HepG2 (cell line): ENCODE results near the gene MRE11. TPM values are rescaled to one million over a fixed set of nuclear protein-coding genes. Genes with fewer than 3 reads are reported as not detected.
A peak's percentile ranks its signal among the peaks of the same experiment; 100 is the strongest.

ENCODE experiments used
- ATAC-seq: fragments of 200-7000 bp; cut with Tn5 transposase; 3 replicates; pipeline ENCODE4 v1.9.1; 2020; ENCODE audit warnings: mild to moderate bottlenecking, moderate library complexity
- BruUV-seq: library from RNA; stranded (reverse); fragments of 400-500 nt; replicated peaks from 2 replicates; lab custom pipeline; 2021; lab: Mats Ljungman, UMichigan
- CTCF ChIA-PET: fragments of 300-600 bp; formaldehyde crosslinking; extraction: SDS; loops from one replicate; lab custom pipeline; 2021; ENCODE audit warnings: low total read pairs, inconsistent platforms, low intra/inter-chr PET ratio; lab: Yijun Ruan, JAX
- POLR2A ChIA-PET: fragments of 350-600 bp; sonication (Branson Sonifier 250); formaldehyde crosslinking; loops from one replicate; lab custom pipeline; 2020; ENCODE audit warnings: antibody characterized with exemption, inconsistent platforms; lab: Yijun Ruan, JAX
- DNase-seq: peaks from one replicate; pipeline ENCODE4 v3.0.0-alpha.2; 2015; ENCODE audit warnings: low spot score
- FAIRE-seq: peaks from 3 replicates; lab custom pipeline; 2011; peaks lifted over from hg19 to GRCh38; lab: Jason Lieb, UNC
- H2AFZ ChIP-seq: one replicate; pipeline ENCODE4 v1.6.1; 2011; ENCODE audit warnings: low read length, inconsistent platforms
- H3K27ac ChIP-seq: fragments of 300-600 bp; 3 replicates; pipeline ENCODE4 v1.8.0; 2011; ENCODE audit warnings: mixed run types, mild to moderate bottlenecking, mixed read lengths, low read length, inconsistent platforms; ENCODE audit not compliant: insufficient read depth; ENCODE audit errors: extremely low read length
- H3K27me3 ChIP-seq, 2 experiments: fragments of 200-600 bp in 1 of 2; 2 replicates in 1 of 2; 3 replicates in 1 of 2; pipeline versions ENCODE4 v1.6.0 to v1.8.0; 2011; ENCODE audit warnings: low read length in 2 of 2, mild to moderate bottlenecking in 2 of 2, moderate library complexity in 2 of 2, inconsistent platforms in 1 of 2; ENCODE audit not compliant: insufficient read depth in 2 of 2, control insufficient read depth in 1 of 2
- H3K36me3 ChIP-seq, 2 experiments: fragments of 200-600 bp in 1 of 2; replicated peaks in 1 of 2; 2 replicates in 1 of 2; 3 replicates in 1 of 2; pipeline versions ENCODE4 v1.5.1 to v1.8.0; 2011; ENCODE audit warnings: low read length in 2 of 2, inconsistent platforms in 1 of 2; ENCODE audit not compliant: insufficient read depth in 2 of 2, control insufficient read depth in 1 of 2
- H3K4me1 ChIP-seq: 2 replicates; pipeline ENCODE4 v1.5.1; 2012; ENCODE audit warnings: low read length, inconsistent platforms; ENCODE audit not compliant: insufficient read depth
- H3K4me2 ChIP-seq: 2 replicates; pipeline ENCODE4 v1.6.0; 2011; ENCODE audit warnings: low read depth, low read length, inconsistent platforms
- H3K4me3 ChIP-seq, 3 experiments: fragments of 200-600 bp in 1 of 3; sonication (generic), shearing (Covaris generic) in 1 of 3; replicated peaks in 1 of 3; 2 replicates each; pipeline ENCODE4 v1.5.1; 2011 to 2016; ENCODE audit warnings: low read length in 3 of 3, inconsistent platforms in 2 of 3, low read depth in 2 of 3, mild to moderate bottlenecking in 2 of 3, control low read depth in 1 of 3, mixed read lengths in 1 of 3; ENCODE audit not compliant: insufficient read depth in 1 of 3
- H3K79me2 ChIP-seq: one replicate; pipeline ENCODE4 v1.6.1; 2011; ENCODE audit warnings: low read length, inconsistent platforms; ENCODE audit not compliant: insufficient read depth
- H3K9ac ChIP-seq: 2 replicates; pipeline ENCODE4 v1.6.0; 2011; ENCODE audit warnings: mild to moderate bottlenecking, low read depth, low read length, inconsistent platforms; ENCODE audit not compliant: insufficient read depth
- H3K9me3 ChIP-seq: 2 replicates; pipeline ENCODE4 v1.5.1; 2012; ENCODE audit warnings: mild to moderate bottlenecking, low read length
- H4K20me1 ChIP-seq: 2 replicates; pipeline ENCODE4 v1.6.0; 2011; ENCODE audit warnings: inconsistent platforms, mild to moderate bottlenecking, low read length, moderate library complexity; ENCODE audit not compliant: insufficient read depth
- CBX1 ChIP-seq: IDR thresholded peaks from one replicate; pipeline ENCODE4 v1.6.1; 2016; ENCODE audit warnings: antibody characterized with exemption, low read depth
- CBX2 ChIP-seq, 2 experiments: fragments of 200-600 bp in 1 of 2; sonication (generic); formaldehyde crosslinking in 1 of 2; IDR thresholded peaks; 2 replicates each; pipeline versions ENCODE4 v1.7.0 to v1.8.1; 2018 to 2022; ENCODE audit warnings: low read depth in 2 of 2, low read length in 1 of 2, mild to moderate bottlenecking in 1 of 2, missing genetic modification reagents in 1 of 2
- CHD4 ChIP-seq: fragments of 200-600 bp; sonication (generic); IDR thresholded peaks from 2 replicates; pipeline ENCODE4 v1.7.0; 2017; ENCODE audit warnings: mild to moderate bottlenecking, low read length, borderline replicate concordance
- FOXK2 ChIP-seq: fragments of 450-650 bp; IDR thresholded peaks from 2 replicates; pipeline ENCODE4 v1.6.1; 2016
- HOXA5 ChIP-seq: sonication (generic); formaldehyde crosslinking; IDR thresholded peaks from 2 replicates; pipeline ENCODE4 v1.4.0; 2020; ENCODE audit warnings: missing genetic modification reagents
- MIER2 ChIP-seq: IDR thresholded peaks from 2 replicates; pipeline ENCODE4 v1.6.1; 2016; ENCODE audit warnings: missing biosample characterization, missing genetic modification reagents
- NFAT5 ChIP-seq: sonication (generic); formaldehyde crosslinking; IDR thresholded peaks from 2 replicates; pipeline ENCODE4 v1.4.0; 2020; ENCODE audit warnings: missing genetic modification reagents
- REXO4 ChIP-seq: sonication (generic); formaldehyde crosslinking; IDR thresholded peaks from 2 replicates; pipeline ENCODE4 v1.8.0; 2022; ENCODE audit warnings: missing genetic modification reagents, mild to moderate bottlenecking, borderline replicate concordance
- SATB2 ChIP-seq: sonication (generic); formaldehyde crosslinking; IDR thresholded peaks from 2 replicates; pipeline ENCODE4 v1.5.0; 2020; ENCODE audit warnings: missing genetic modification reagents
- SNAPC2 ChIP-seq: sonication (generic); formaldehyde crosslinking; IDR thresholded peaks from 2 replicates; pipeline ENCODE4 v1.8.1; 2022; ENCODE audit warnings: mild to moderate bottlenecking, missing genetic modification reagents
- SNRNP70 ChIP-seq: fragments of 200-400 bp; formaldehyde crosslinking; IDR thresholded peaks from 2 replicates; pipeline ENCODE4 v1.6.1; 2017; ENCODE audit warnings: mild to moderate bottlenecking, low read depth, low read length, moderate library complexity
- TEAD3 ChIP-seq: optimal IDR thresholded peaks from 2 replicates; pipeline ENCODE3; 2016; ENCODE audit warnings: borderline replicate concordance
- YEATS4 ChIP-seq: sonication (generic); formaldehyde crosslinking; IDR thresholded peaks from 2 replicates; pipeline ENCODE4 v1.4.0; 2020; ENCODE audit warnings: missing genetic modification reagents, borderline replicate concordance
- ZKSCAN5 ChIP-seq: sonication (generic); formaldehyde crosslinking; IDR thresholded peaks from 2 replicates; pipeline ENCODE4 v1.5.1; 2020; ENCODE audit warnings: mild to moderate bottlenecking, missing genetic modification reagents
- ZNF124 ChIP-seq: sonication (generic); formaldehyde crosslinking; IDR thresholded peaks from 2 replicates; pipeline ENCODE4 v1.4.0; 2020; ENCODE audit warnings: missing genetic modification reagents
- ZNF644 ChIP-seq: IDR thresholded peaks from 2 replicates; pipeline ENCODE4 v1.6.1; 2016; ENCODE audit warnings: low read depth
- ZSCAN22 ChIP-seq: sonication (generic); formaldehyde crosslinking; IDR thresholded peaks from 2 replicates; pipeline ENCODE4 v1.4.0; 2020; ENCODE audit warnings: mild to moderate bottlenecking, missing genetic modification reagents
- WGBS: methylation state at CpG from one replicate; pipeline ENCODE4 v1.1.6; 2017; ENCODE audit warnings: low lambda C conversion rate; 5-methylcytosine and 5-hydroxymethylcytosine counted together
- in situ Hi-C: cut with HindIII; loops from 2 replicates; pipeline ENCODE4 v1.10.0; 2017; ENCODE audit warnings: low pct_unique_long_range_greater_than_20kb; ENCODE audit not compliant: extremely low pct_ligation_motif_present
- intact Hi-C: fragments of 100-400 bp; cut with micrococcal nuclease; formaldehyde crosslinking; loops from one replicate; pipeline ENCODE4 v1.10.0; 2022; ENCODE audit not compliant: unreplicated experiment
- polyA plus RNA-seq, 8 experiments: library from polyadenylated mRNA; depleted of rRNA in 3 of 8; stranded (reverse) in 7 of 8; unstranded in 1 of 8; fragments of >200 nt; fragmentation: Illumina TruSeq in 4 of 8; extraction: Trizol in 4 of 8; gene quantifications; 2 replicates each; pipeline versions ENCODE4 v1.2.1 to v1.2.3, GENCODE V29; 2011 to 2016; ENCODE audit warnings: low read depth in 4 of 8, missing spikeins in 1 of 8, mixed read lengths in 1 of 8; ENCODE audit not compliant: insufficient read depth in 1 of 8
- total RNA-seq, 5 experiments: library from RNA; depleted of rRNA; stranded (reverse); fragments of >200 nt; fragmentation: Illumina TruSeq; extraction: Trizol; gene quantifications; 2 replicates each; pipeline ENCODE4 v1.2.3, GENCODE V29; 2016; ENCODE audit warnings: low read depth in 1 of 5

The MRE11 gene
- total and polyA plus RNA-seq, 2 of the 13 experiments (the other 11 are each of a cell fraction or from before 2014, with no cell fraction given), result 7.2 to 37.3 TPM

- Histone ChIP-seq H4K20me1 (no peaks in the 10 kb centered on the region), H3K9me3 (no peaks in the 10 kb centered on the region), H3K27ac (no peak overlapping the region), H3K4me3 (no peak overlapping the region), H3K79me2 (no peaks in the 10 kb centered on the region), H3K9ac (no peak overlapping the region), H3K4me2 (no peak overlapping the region), H3K27me3 (peaks cover 6 to 38% of the 10 kb centered on the region in 2 experiments; a peak in 3 of 5 replicates), H3K4me1 (peaks cover 27% of the 10 kb centered on the region), H3K36me3 (no peaks in the 10 kb centered on the region), H2AFZ (no peak overlapping the region)
- ChIA-PET POLR2A (no interaction called here), CTCF (no interaction called here)
- WGBS, result 70% methylated on average over 4 of the region's 4 CpGs
- in situ Hi-C loops (loop anchor here (25.0 kb wide), 1 partner anchor 213 kb away; no protein-coding TSS in a partner anchor), intact Hi-C loops (no loop called here)
- no peak for TF ChIP-seq ZNF124
- TF ChIP-seq MIER2 (CRISPR knock-in tag), result no peak
- TF ChIP-seq REXO4 (CRISPR knock-in tag), result no peak
- TF ChIP-seq CBX1, result no peak
- FAIRE-seq, result no peak
- no TSS peak for BruUV-seq
- no peak for ATAC-seq
- no peak for DNase-seq
These were observed 93.6 kb downstream of the MRE11 start for GRCh38 chr11:94400050-94400449.

GRCh38 chr11:94398101-94398500 is 95.5 kb downstream of the MRE11 start:
- CTCF ChIA-PET, result no interaction called here
- intact Hi-C loops, result no loop called here
- no peak for TF ChIP-seq ZKSCAN5 (CRISPR knock-in tag)
- no peak for TF ChIP-seq TEAD3 (CRISPR knock-in tag)
- no peak for TF ChIP-seq CHD4
- TF ChIP-seq NFAT5, result no peak
- TF ChIP-seq ZNF644 (CRISPR knock-in tag), result no peak
- no peak for TF ChIP-seq HOXA5
- no peak for TF ChIP-seq SATB2 (CRISPR knock-in tag)
- TF ChIP-seq SNRNP70, result no peak
- TF ChIP-seq CBX2 (IDR thresholded peaks at IDR 0.05; ENCODE audit: low read depth, low read length), result no peak
- TF ChIP-seq CBX2 (CRISPR knock-in tag; IDR thresholded peaks at IDR 0.05; ENCODE audit: low read depth), result no peak
- no peak for TF ChIP-seq FOXK2
- TF ChIP-seq SNAPC2 (CRISPR knock-in tag), result no peak
- TF ChIP-seq ZSCAN22, result no peak
- no peak for TF ChIP-seq YEATS4 (CRISPR knock-in tag)

More at GRCh38 chr11:94398101-94398500, 95.5 kb downstream of the MRE11 start:
- peak; percentile 10 for DNase-seq
- FAIRE-seq, result no peak
- Histone ChIP-seq H3K4me3 (no peak overlapping the region), H3K27me3 (peaks cover 6 to 38% of the 10 kb centered on the region in 2 experiments; a peak in 4 of 5 replicates), H3K36me3 (no peaks in the 10 kb centered on the region), H2AFZ (no peak overlapping the region), H3K4me1 (peaks cover 21% of the 10 kb centered on the region), H3K9ac (no peak overlapping the region), H3K4me2 (no peak overlapping the region), H3K9me3 (no peaks in the 10 kb centered on the region), H3K27ac (no peak overlapping the region), H3K79me2 (no peaks in the 10 kb centered on the region), H4K20me1 (no peaks in the 10 kb centered on the region)
- WGBS, result 2% methylated on average over 5 of the region's 5 CpGs
- in situ Hi-C loops, result no loop called here
- ATAC-seq, result peak; percentile 21; the same call in 2 of the 3 replicates
- BruUV-seq, result no TSS peak
- POLR2A ChIA-PET, result no interaction called here
